Stimulated activated effector memory CD8-positive, alpha-beta T cell treated with anti-CD3 and anti-CD28 coated beads, Interleukin-12 subunit alpha, Interleukin-12 subunit beta, amount 100 ng/mL, for 72 hours (primary cell): ENCODE measurements around the gene JARID2.

Source experiments
- ATAC-seq: fragments of 150-1000 bp; cut with Tn5 transposase; 2 replicates; pipeline ENCODE4 v1.10.0; 2021
- DNase-seq, 2 donors: peaks; one replicate each; pipeline ENCODE4 v3.0.0; 2021 to 2022; ENCODE audit warnings: low spot score in 2 of 2
- H3K27ac Mint-ChIP-seq: one replicate; pipeline ENCODE4 v1.8.0; 2022; ENCODE audit warnings: mild to moderate bottlenecking, mixed read lengths
- H3K36me3 Mint-ChIP-seq: one replicate; pipeline ENCODE4 v1.8.0; 2022; ENCODE audit warnings: mild to moderate bottlenecking, mixed read lengths
- H3K4me1 Mint-ChIP-seq: one replicate; pipeline ENCODE4 v1.8.0; 2022; ENCODE audit warnings: mixed read lengths
- H3K4me3 Mint-ChIP-seq: one replicate; pipeline ENCODE4 v1.8.0; 2022; ENCODE audit warnings: mild to moderate bottlenecking, mixed read lengths
- H3K9me3 Mint-ChIP-seq: one replicate; pipeline ENCODE4 v1.8.0; 2022; ENCODE audit warnings: mixed read lengths

JARID2 gene

GRCh38 chr6:15441981-15442380, 196.1 kb downstream of the JARID2 start:
- Mint-ChIP-seq H3K27ac (no peak overlapping the region), H3K4me1 (peaks cover 69% of the 10 kb centered on the region), H3K36me3 (peaks cover 33% of the 10 kb centered on the region), H3K4me3 (no peak overlapping the region), H3K9me3 (no peaks in the 10 kb centered on the region)
- ATAC-seq, result no peak
- no peak for DNase-seq

GRCh38 chr6:15442467-15442866, 196.6 kb downstream of the JARID2 start:
- Mint-ChIP-seq H3K9me3 (no peaks in the 10 kb centered on the region), H3K36me3 (peaks cover 33% of the 10 kb centered on the region), H3K4me3 (no peak overlapping the region), H3K27ac (no peak overlapping the region), H3K4me1 (peaks cover 69% of the 10 kb centered on the region)
- ATAC-seq, result no peak
- DNase-seq, result no peak

GRCh38 chr6:15443119-15443830, 197.4 kb downstream of the JARID2 start:
- no peak overlapping the region for H3K4me3 Mint-ChIP-seq
- H3K36me3 Mint-ChIP-seq, result peaks cover 29% of the 10 kb centered on the region
- DNase-seq, result no peak
- H3K9me3 Mint-ChIP-seq, result no peaks in the 10 kb centered on the region
- peak overlapping the region; percentile 6 for H3K27ac Mint-ChIP-seq
- no peak for ATAC-seq
- H3K4me1 Mint-ChIP-seq, result peaks cover 66% of the 10 kb centered on the region

- no peak overlapping the region for H3K4me3 Mint-ChIP-seq
- no peaks in the 10 kb centered on the region for H3K9me3 Mint-ChIP-seq
- H3K4me1 Mint-ChIP-seq, result peaks cover 57% of the 10 kb centered on the region
- no peak overlapping the region for H3K27ac Mint-ChIP-seq
- H3K36me3 Mint-ChIP-seq, result peaks cover 25% of the 10 kb centered on the region
- DNase-seq (no peak), ATAC-seq (no peak)
Observed at GRCh38 chr6:15444081-15444731, 198.3 kb downstream of the JARID2 start.

GRCh38 chr6:15444881-15445280, 199.0 kb downstream of the JARID2 start:
- Mint-ChIP-seq H3K4me1 (peaks cover 58% of the 10 kb centered on the region), H3K36me3 (peaks cover 21% of the 10 kb centered on the region), H3K9me3 (no peaks in the 10 kb centered on the region), H3K27ac (peak overlapping the region; percentile 2), H3K4me3 (no peak overlapping the region)
- ATAC-seq, result no peak
- no peak for DNase-seq

- Mint-ChIP-seq H3K4me3 (no peak overlapping the region), H3K4me1 (peaks cover 60% of the 10 kb centered on the region), H3K36me3 (peaks cover 29% of the 10 kb centered on the region), H3K9me3 (no peaks in the 10 kb centered on the region), H3K27ac (peak overlapping the region; percentile 52)
- ATAC-seq (no peak), DNase-seq (no peak)
Observed at GRCh38 chr6:15447546-15448267, 201.8 kb downstream of the JARID2 start.

GRCh38 chr6:15449011-15449410, 203.1 kb downstream of the JARID2 start:
- Mint-ChIP-seq H3K4me3 (no peak overlapping the region), H3K9me3 (no peaks in the 10 kb centered on the region), H3K27ac (no peak overlapping the region), H3K4me1 (peaks cover 55% of the 10 kb centered on the region), H3K36me3 (peaks cover 40% of the 10 kb centered on the region)
- DNase-seq (no peak), ATAC-seq (no peak)

- DNase-seq (no peak), ATAC-seq (no peak)
- no peaks in the 10 kb centered on the region for H3K9me3 Mint-ChIP-seq
- peaks cover 61% of the 10 kb centered on the region for H3K36me3 Mint-ChIP-seq
- H3K4me3 Mint-ChIP-seq, result no peak overlapping the region
- peak overlapping the region; percentile 72 for H3K27ac Mint-ChIP-seq
- peaks cover 54% of the 10 kb centered on the region for H3K4me1 Mint-ChIP-seq
Observed at GRCh38 chr6:15451738-15452137, 205.9 kb downstream of the JARID2 start.

- H3K9me3 Mint-ChIP-seq, result no peaks in the 10 kb centered on the region
- H3K27ac Mint-ChIP-seq, result peak overlapping the region; percentile 72
- H3K4me1 Mint-ChIP-seq, result peaks cover 47% of the 10 kb centered on the region
- H3K36me3 Mint-ChIP-seq, result peaks cover 61% of the 10 kb centered on the region
- ATAC-seq (peak; percentile 37), DNase-seq (no peak)
- no peak overlapping the region for H3K4me3 Mint-ChIP-seq
Observed at GRCh38 chr6:15452182-15452941, 206.5 kb downstream of the JARID2 start.

- Mint-ChIP-seq H3K9me3 (no peaks in the 10 kb centered on the region), H3K36me3 (peaks cover 68% of the 10 kb centered on the region), H3K27ac (no peak overlapping the region), H3K4me3 (no peak overlapping the region), H3K4me1 (peaks cover 42% of the 10 kb centered on the region)
- ATAC-seq (no peak), DNase-seq (no peak)
Observed at GRCh38 chr6:15453186-15453585, 207.3 kb downstream of the JARID2 start.

- H3K27ac Mint-ChIP-seq, result no peak overlapping the region
- DNase-seq (no peak), ATAC-seq (no peak)
- H3K9me3 Mint-ChIP-seq, result no peaks in the 10 kb centered on the region
- H3K4me3 Mint-ChIP-seq, result no peak overlapping the region
- peaks cover 72% of the 10 kb centered on the region for H3K36me3 Mint-ChIP-seq
- H3K4me1 Mint-ChIP-seq, result peaks cover 47% of the 10 kb centered on the region
Observed at GRCh38 chr6:15453622-15454021, 207.8 kb downstream of the JARID2 start.

GRCh38 chr6:15456422-15456821, 210.6 kb downstream of the JARID2 start:
- Mint-ChIP-seq H3K27ac (no peak overlapping the region), H3K36me3 (peaks cover 85% of the 10 kb centered on the region), H3K9me3 (no peaks in the 10 kb centered on the region), H3K4me3 (no peak overlapping the region), H3K4me1 (peaks cover 37% of the 10 kb centered on the region)
- no peak for DNase-seq
- ATAC-seq, result no peak

- no peak overlapping the region for H3K27ac Mint-ChIP-seq
- H3K4me3 Mint-ChIP-seq, result no peak overlapping the region
- peaks cover 77% of the 10 kb centered on the region for H3K36me3 Mint-ChIP-seq
Observed at GRCh38 chr6:15457121-15457650, 211.3 kb downstream of the JARID2 start.

GRCh38 chr6:15458021-15458459, 212.2 kb downstream of the JARID2 start:
- DNase-seq (no peak), ATAC-seq (no peak)
- H3K4me1 Mint-ChIP-seq, result peaks cover 38% of the 10 kb centered on the region
- H3K4me3 Mint-ChIP-seq, result no peak overlapping the region
- H3K9me3 Mint-ChIP-seq, result no peaks in the 10 kb centered on the region
- H3K27ac Mint-ChIP-seq, result no peak overlapping the region
- peaks cover 68% of the 10 kb centered on the region for H3K36me3 Mint-ChIP-seq

More at GRCh38 chr6:15457121-15457650, 211.3 kb downstream of the JARID2 start:
- no peak for ATAC-seq
- Mint-ChIP-seq H3K9me3 (no peaks in the 10 kb centered on the region), H3K4me1 (peaks cover 35% of the 10 kb centered on the region)
- DNase-seq, result no peak
